ENCODE measurements around the gene CDH13.

DNA sequence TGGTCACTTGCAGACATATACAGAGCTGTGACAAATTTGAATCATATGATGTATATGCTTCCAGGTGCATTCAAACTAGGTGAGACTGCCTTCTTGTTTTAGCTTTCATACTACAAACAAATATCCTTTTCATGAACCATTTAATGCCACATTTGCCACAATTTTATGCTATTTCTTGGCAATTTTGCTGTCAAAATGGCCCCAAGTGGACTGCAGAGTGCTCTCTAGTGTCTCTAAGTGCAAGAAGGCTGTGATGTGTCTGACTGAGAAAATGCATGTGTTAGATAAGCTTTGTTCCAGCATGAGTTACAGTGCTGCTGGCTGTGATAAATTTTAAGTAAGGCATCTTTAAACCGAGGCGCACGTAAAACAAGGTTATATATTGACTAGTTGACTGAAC lies 38.3 kb downstream of the CDH13 start:
- TF ChIP-seq, protein P1, sequence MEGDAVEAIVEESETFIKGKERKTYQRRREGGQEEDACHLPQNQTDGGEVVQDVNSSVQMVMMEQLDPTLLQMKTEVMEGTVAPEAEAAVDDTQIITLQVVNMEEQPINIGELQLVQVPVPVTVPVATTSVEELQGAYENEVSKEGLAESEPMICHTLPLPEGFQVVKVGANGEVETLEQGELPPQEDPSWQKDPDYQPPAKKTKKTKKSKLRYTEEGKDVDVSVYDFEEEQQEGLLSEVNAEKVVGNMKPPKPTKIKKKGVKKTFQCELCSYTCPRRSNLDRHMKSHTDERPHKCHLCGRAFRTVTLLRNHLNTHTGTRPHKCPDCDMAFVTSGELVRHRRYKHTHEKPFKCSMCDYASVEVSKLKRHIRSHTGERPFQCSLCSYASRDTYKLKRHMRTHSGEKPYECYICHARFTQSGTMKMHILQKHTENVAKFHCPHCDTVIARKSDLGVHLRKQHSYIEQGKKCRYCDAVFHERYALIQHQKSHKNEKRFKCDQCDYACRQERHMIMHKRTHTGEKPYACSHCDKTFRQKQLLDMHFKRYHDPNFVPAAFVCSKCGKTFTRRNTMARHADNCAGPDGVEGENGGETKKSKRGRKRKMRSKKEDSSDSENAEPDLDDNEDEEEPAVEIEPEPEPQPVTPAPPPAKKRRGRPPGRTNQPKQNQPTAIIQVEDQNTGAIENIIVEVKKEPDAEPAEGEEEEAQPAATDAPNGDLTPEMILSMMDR (conservative IDR thresholded peaks at IDR 0.05; ENCODE audit: low read depth, low read length), result no peak
- TF ChIP-seq EZH2 (IDR thresholded peaks at IDR 0.05; ENCODE audit: borderline replicate concordance, low read depth, low read length, poor library complexity, severe bottlenecking), result no peak

All from A673 (cell line).